ENCODE results near the gene ARID1B. TPM values are rescaled to one million over a fixed set of nuclear protein-coding genes. Genes with fewer than 3 reads are reported as not detected.

ARID1B gene
- total RNA-seq, 1 donor from 2014 or later = 97.2 TPM

GRCh38 chr6:156993713-156994112, 216.5 kb downstream of the ARID1B start:
- H3K36me3 Mint-ChIP-seq = no peaks in the 10 kb centered on the region
- no peaks in the 10 kb centered on the region for H3K9me3 Mint-ChIP-seq
- H3K27me3 Mint-ChIP-seq = no peaks in the 10 kb centered on the region
- TF ChIP-seq CTCF (conservative IDR thresholded peaks at IDR 0.05) = no peak
- no peak overlapping the region for H3K27ac Mint-ChIP-seq
- H3K4me3 Mint-ChIP-seq = no peak overlapping the region
- no peak for DNase-seq (ENCODE audit: extremely low spot score, unreplicated experiment)
- peaks cover 26% of the 10 kb centered on the region for H3K4me1 Mint-ChIP-seq (ENCODE audit: unreplicated experiment)

- no peak overlapping the region for H3K4me3 Mint-ChIP-seq
- no peaks in the 10 kb centered on the region for H3K9me3 Mint-ChIP-seq
- H3K27me3 Mint-ChIP-seq = no peaks in the 10 kb centered on the region
- no peak overlapping the region for H3K27ac Mint-ChIP-seq
- no peaks in the 10 kb centered on the region for H3K36me3 Mint-ChIP-seq
- no peak for TF ChIP-seq CTCF (conservative IDR thresholded peaks at IDR 0.05)
- DNase-seq (ENCODE audit: extremely low spot score, unreplicated experiment) = no peak
- H3K4me1 Mint-ChIP-seq (ENCODE audit: unreplicated experiment) = peaks cover 23% of the 10 kb centered on the region
Measured at GRCh38 chr6:156994215-156995076, 217.3 kb downstream of the ARID1B start.

- H3K27ac Mint-ChIP-seq = no peak overlapping the region
- H3K4me1 Mint-ChIP-seq (ENCODE audit: unreplicated experiment) = peaks cover 28% of the 10 kb centered on the region
- no peaks in the 10 kb centered on the region for H3K9me3 Mint-ChIP-seq
- no peaks in the 10 kb centered on the region for H3K27me3 Mint-ChIP-seq
- DNase-seq (ENCODE audit: extremely low spot score, unreplicated experiment) = no peak
- no peak for TF ChIP-seq CTCF (conservative IDR thresholded peaks at IDR 0.05)
- H3K36me3 Mint-ChIP-seq = no peaks in the 10 kb centered on the region
- H3K4me3 Mint-ChIP-seq = no peak overlapping the region
Measured at GRCh38 chr6:156995502-156995901, 218.3 kb downstream of the ARID1B start.

- no peak overlapping the region for H3K4me3 Mint-ChIP-seq
- no peak overlapping the region for H3K27ac Mint-ChIP-seq
- H3K4me1 Mint-ChIP-seq (ENCODE audit: unreplicated experiment) = peaks cover 28% of the 10 kb centered on the region
- H3K9me3 Mint-ChIP-seq = no peaks in the 10 kb centered on the region
- H3K36me3 Mint-ChIP-seq = no peaks in the 10 kb centered on the region
- no peak for TF ChIP-seq CTCF (conservative IDR thresholded peaks at IDR 0.05)
- H3K27me3 Mint-ChIP-seq = no peaks in the 10 kb centered on the region
- DNase-seq (ENCODE audit: extremely low spot score, unreplicated experiment) = no peak
Measured at GRCh38 chr6:156996265-156996664, 219.1 kb downstream of the ARID1B start.

GRCh38 chr6:156998794-156999330, 221.7 kb downstream of the ARID1B start:
- no peak for TF ChIP-seq CTCF (conservative IDR thresholded peaks at IDR 0.05)
- H3K9me3 Mint-ChIP-seq = no peaks in the 10 kb centered on the region
- no peak for DNase-seq (ENCODE audit: extremely low spot score, unreplicated experiment)
- H3K36me3 Mint-ChIP-seq = peaks cover 9% of the 10 kb centered on the region
- H3K4me3 Mint-ChIP-seq = no peak overlapping the region
- H3K27me3 Mint-ChIP-seq = no peaks in the 10 kb centered on the region
- H3K4me1 Mint-ChIP-seq (ENCODE audit: unreplicated experiment) = peaks cover 28% of the 10 kb centered on the region
- H3K27ac Mint-ChIP-seq = no peak overlapping the region
